GM23338 (cell line): ENCODE results near the gene PLOD3. TPM values are rescaled to one million over a fixed set of nuclear protein-coding genes. Genes with fewer than 3 reads are reported as not detected.

Experiments used
- ATAC-seq: fragments of 200-7000 bp; cut with Tn5 transposase; 3 replicates; pipeline ENCODE4 v1.9.1; 2020
- DNase-seq: peaks from one replicate; pipeline ENCODE4 v3.0.0-alpha.2; 2015; ENCODE audit warnings: low spot score
- H2AFZ ChIP-seq: fragments of 200-600 bp; sonication (generic); 2 replicates; pipeline ENCODE4 v1.8.0; 2016; ENCODE audit warnings: antibody characterized with exemption, mild to moderate bottlenecking, moderate library complexity
- H3F3A ChIP-seq: fragments of 200-600 bp; sonication (generic); replicated peaks from 2 replicates; pipeline ENCODE4 v1.8.0; 2017; ENCODE audit warnings: antibody characterized with exemption, mixed run types, low read depth
- H3K27ac ChIP-seq: fragments of 200-600 bp; sonication (generic); 2 replicates; pipeline ENCODE4 v1.6.1; 2016; ENCODE audit warnings: low read depth
- H3K27me3 ChIP-seq: fragments of 200-600 bp; sonication (generic); 2 replicates; pipeline ENCODE4 v1.8.0; 2016; ENCODE audit warnings: mild to moderate bottlenecking, mixed run types, moderate library complexity; ENCODE audit not compliant: insufficient read depth
- H3K36me3 ChIP-seq: fragments of 200-600 bp; sonication (generic); 2 replicates; pipeline ENCODE4 v1.8.0; 2016; ENCODE audit warnings: mild to moderate bottlenecking; ENCODE audit not compliant: insufficient read depth
- H3K4me1 ChIP-seq: fragments of 200-600 bp; sonication (generic); 2 replicates; pipeline ENCODE4 v1.8.0; 2016; ENCODE audit warnings: mild to moderate bottlenecking, moderate library complexity; ENCODE audit not compliant: insufficient read depth
- H3K4me2 ChIP-seq: fragments of 200-600 bp; sonication (generic); 2 replicates; pipeline ENCODE4 v1.7.1; 2017; ENCODE audit warnings: mixed run types
- H3K4me3 ChIP-seq: fragments of 200-600 bp; sonication (generic); 2 replicates; pipeline ENCODE4 v1.6.1; 2016; ENCODE audit warnings: mixed run types
- H3K79me2 ChIP-seq: fragments of 200-600 bp; sonication (generic); replicated peaks from 2 replicates; pipeline ENCODE4 v1.8.0; 2017; ENCODE audit warnings: mild to moderate bottlenecking; ENCODE audit not compliant: insufficient read depth
- H3K9me2 ChIP-seq: fragments of 200-600 bp; sonication (generic); 2 replicates; pipeline ENCODE4 v1.8.0; 2017; ENCODE audit not compliant: insufficient read depth
- H4K20me1 ChIP-seq: fragments of 200-600 bp; sonication (generic); replicated peaks from 2 replicates; pipeline ENCODE4 v1.8.0; 2017; ENCODE audit warnings: mild to moderate bottlenecking; ENCODE audit not compliant: insufficient read depth
- H3K27ac Mint-ChIP-seq: 2 replicates; pipeline ENCODE4 v1.8.0; 2020; ENCODE audit warnings: inconsistent platforms, mild to moderate bottlenecking, moderate library complexity, mixed read lengths
- H3K27me3 Mint-ChIP-seq: 3 replicates; pipeline ENCODE4 v1.8.0; 2022; ENCODE audit warnings: low read depth, mild to moderate bottlenecking, moderate library complexity, mixed read lengths, inconsistent platforms; ENCODE audit not compliant: insufficient read depth, poor library complexity
- H3K36me3 Mint-ChIP-seq: 3 replicates; pipeline ENCODE4 v1.8.0; 2021; ENCODE audit warnings: low read depth, mild to moderate bottlenecking, inconsistent platforms, moderate library complexity, mixed read lengths
- H3K4me1 Mint-ChIP-seq: 3 replicates; pipeline ENCODE4 v1.8.0; 2020; ENCODE audit warnings: mild to moderate bottlenecking, inconsistent platforms, mixed read lengths
- H3K4me3 Mint-ChIP-seq: 3 replicates; pipeline ENCODE4 v1.8.0; 2021; ENCODE audit warnings: moderate library complexity, mild to moderate bottlenecking, inconsistent platforms, mixed read lengths
- H3K9me3 Mint-ChIP-seq: 3 replicates; pipeline ENCODE4 v1.8.0; 2020; ENCODE audit warnings: moderate library complexity, mild to moderate bottlenecking, inconsistent platforms, mixed read lengths
- CREB1 ChIP-seq: fragments of 250-450 bp; sonication (Bioruptor Pico); IDR thresholded peaks from 2 replicates; pipeline ENCODE4 v1.5.0; 2020; ENCODE audit warnings: low read depth, mild to moderate bottlenecking, moderate library complexity
- CTCF ChIP-seq, 2 experiments: fragments of 200-600 bp in 1 of 2; sonication (generic) in 1 of 2; conservative IDR thresholded peaks; 2 replicates each; pipeline versions ENCODE4 v1.5.1 to v1.6.1; 2016 to 2017; ENCODE audit warnings: antibody characterized with exemption in 2 of 2, low read depth in 2 of 2, mild to moderate bottlenecking in 2 of 2, moderate library complexity in 1 of 2
- ETS1 ChIP-seq: IDR thresholded peaks from 2 replicates; pipeline ENCODE4 v1.6.1; 2016; ENCODE audit warnings: antibody characterized with exemption
- EZH2 ChIP-seq: fragments of 200-600 bp; sonication (generic); IDR thresholded peaks from one replicate; pipeline ENCODE4 v1.8.0; 2017; ENCODE audit warnings: antibody characterized with exemption, mild to moderate bottlenecking, low read depth; ENCODE audit not compliant: unreplicated experiment
- JUNB ChIP-seq: IDR thresholded peaks from one replicate; pipeline ENCODE4 v1.6.1; 2016; ENCODE audit warnings: antibody characterized with exemption; ENCODE audit not compliant: unreplicated experiment
- NANOG ChIP-seq: IDR thresholded peaks from 2 replicates; pipeline ENCODE4 v1.6.1; 2016; ENCODE audit warnings: antibody characterized with exemption, borderline replicate concordance
- STAT1 ChIP-seq: IDR thresholded peaks from one replicate; pipeline ENCODE4 v1.6.1; 2016; ENCODE audit warnings: antibody characterized with exemption; ENCODE audit not compliant: unreplicated experiment
- ZNF331 ChIP-seq: fragments of 250-450 bp; sonication (Bioruptor Pico); IDR thresholded peaks from 2 replicates; pipeline ENCODE4 v1.5.0; 2020; ENCODE audit warnings: low read depth, mild to moderate bottlenecking, moderate library complexity
- polyA plus RNA-seq: library from polyadenylated mRNA; unstranded; fragments of >200 nt; fragmentation: Nextera tagmentation; extraction: Ambion mirVana; gene quantifications from 2 replicates; pipeline ENCODE4 v1.2.1, GENCODE V29; 2016
- total RNA-seq: library from RNA; depleted of rRNA; stranded (reverse); fragments of >200 nt; shearing (Covaris generic); gene quantifications from 2 replicates; pipeline ENCODE4 v1.2.3, GENCODE V29; 2014

The PLOD3 gene
- total and polyA plus RNA-seq, 2 experiments from 2014 or later: 35.2 to 40.7 TPM

- no peaks in the 10 kb centered on the region for H3K79me2 ChIP-seq
- Mint-ChIP-seq H3K27me3 (peaks cover 18% of the 10 kb centered on the region), H3K36me3 (peaks cover 11% of the 10 kb centered on the region), H3K4me1 (peaks cover 35% of the 10 kb centered on the region), H3K9me3 (no peaks in the 10 kb centered on the region), H3K27ac (no peak overlapping the region), H3K4me3 (no peak overlapping the region)
- no peak overlapping the region for H3K4me3 ChIP-seq
- H4K20me1 ChIP-seq: no peaks in the 10 kb centered on the region; the same call in 1 of the 2 replicates
- H3K36me3 ChIP-seq: no peaks in the 10 kb centered on the region
- peaks cover 47% of the 10 kb centered on the region for H3K4me1 ChIP-seq
- no peaks in the 10 kb centered on the region for H3K9me2 ChIP-seq
- no peak for ATAC-seq
- H3F3A ChIP-seq: peaks cover 31% of the 10 kb centered on the region
- no peak overlapping the region for H2AFZ ChIP-seq
- no peaks in the 10 kb centered on the region for H3K27me3 ChIP-seq
- TF ChIP-seq CREB1 (CRISPR knock-in tag): no peak
- TF ChIP-seq ETS1: no peak
- TF ChIP-seq JUNB: no peak
- TF ChIP-seq EZH2: no peak
- no peak overlapping the region for H3K4me2 ChIP-seq
- no peak for DNase-seq
- no peak overlapping the region for H3K27ac ChIP-seq
Measured at GRCh38 chr7:101235522-101235921, 18.1 kb upstream of the PLOD3 start.

- Mint-ChIP-seq H3K4me1 (peaks cover 36% of the 10 kb centered on the region), H3K9me3 (no peaks in the 10 kb centered on the region), H3K36me3 (peaks cover 7% of the 10 kb centered on the region), H3K27me3 (peaks cover 18% of the 10 kb centered on the region), H3K27ac (no peak overlapping the region), H3K4me3 (no peak overlapping the region)
- Histone ChIP-seq H3K27ac (peak overlapping the region; percentile 59; the same call in 1 of the 2 replicates), H3K79me2 (no peaks in the 10 kb centered on the region), H3F3A (peaks cover 33% of the 10 kb centered on the region), H3K27me3 (no peaks in the 10 kb centered on the region), H3K9me2 (no peaks in the 10 kb centered on the region), H3K4me3 (no peak overlapping the region), H4K20me1 (no peaks in the 10 kb centered on the region; the same call in 1 of the 2 replicates), H3K4me2 (no peak overlapping the region), H3K36me3 (no peaks in the 10 kb centered on the region), H3K4me1 (peaks cover 47% of the 10 kb centered on the region), H2AFZ (no peak overlapping the region)
- ATAC-seq (peak; percentile 4), DNase-seq (peak; percentile 66)
- TF ChIP-seq JUNB: no peak
- no peak for TF ChIP-seq ZNF331
- peak; percentile 64 to 84 for TF ChIP-seq CTCF (conservative IDR thresholded peaks at IDR 0.05; ENCODE audit: low read depth in 2 of 2)
Measured at GRCh38 chr7:101235050-101235449, 17.7 kb upstream of the PLOD3 start.

DNA sequence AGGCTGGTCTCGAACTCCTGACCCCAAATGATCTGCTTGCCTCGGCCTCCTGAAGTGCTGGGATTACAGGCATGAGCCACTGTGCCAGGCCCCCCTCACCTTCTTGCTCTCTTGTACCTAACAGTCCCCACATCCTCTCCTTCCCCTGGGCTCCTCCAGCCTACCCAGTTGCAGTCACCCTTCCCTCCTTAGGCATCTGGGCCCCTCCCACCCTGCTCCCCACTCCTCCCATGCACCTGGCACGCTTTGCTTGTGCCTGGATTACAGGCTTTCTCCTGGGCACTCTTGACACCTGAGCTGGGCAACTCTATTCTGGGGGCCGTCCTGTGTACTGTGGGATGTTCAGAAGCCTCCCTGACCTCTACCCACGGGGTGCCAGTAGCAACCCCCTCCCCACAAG is 17.3 kb upstream of the PLOD3 start:
- Mint-ChIP-seq H3K27me3 (peaks cover 18% of the 10 kb centered on the region), H3K36me3 (peaks cover 7% of the 10 kb centered on the region; the same call in 2 of the 3 replicates), H3K4me3 (no peak overlapping the region), H3K4me1 (peaks cover 36% of the 10 kb centered on the region), H3K9me3 (no peaks in the 10 kb centered on the region), H3K27ac (no peak overlapping the region; the same call in 1 of the 2 replicates)
- Histone ChIP-seq H3K9me2 (no peaks in the 10 kb centered on the region), H3K27me3 (no peaks in the 10 kb centered on the region), H3K36me3 (no peaks in the 10 kb centered on the region), H3K4me1 (peaks cover 47% of the 10 kb centered on the region), H3K4me2 (no peak overlapping the region), H2AFZ (no peak overlapping the region), H4K20me1 (no peaks in the 10 kb centered on the region; the same call in 1 of the 2 replicates), H3K27ac (peak overlapping the region; percentile 59; the same call in 1 of the 2 replicates), H3K79me2 (no peaks in the 10 kb centered on the region), H3K4me3 (no peak overlapping the region), H3F3A (peaks cover 33% of the 10 kb centered on the region)
- ATAC-seq (no peak), DNase-seq (no peak)
- TF ChIP-seq STAT1 (no peak), NANOG (no peak), ZNF331 (no peak)
